Thoracic aorta (tissue), 2 donors: Measurements from ENCODE around the gene FKBP1B. TPM values are rescaled to one million over a fixed set of nuclear protein-coding genes. Genes with fewer than 3 reads are reported as not detected.

Experiments
- ATAC-seq: fragments of 150-250 bp; one replicate; pipeline ENCODE4 v1.8.0; 2017; ENCODE audit warnings: low read depth; ENCODE audit not compliant: insufficient number of reproducible peaks, low FRiP score
- DNase-seq: peaks from one replicate; pipeline ENCODE4 v3.0.0-alpha.2; 2020; ENCODE audit warnings: low spot score
- H3K27ac ChIP-seq, 2 donors: fragments of 200-600 bp; sonication (generic); 1 replicate in 1 of 2; 2 replicates in 1 of 2; pipeline ENCODE4 v1.5.1; 2016; ENCODE audit warnings: mild to moderate bottlenecking in 2 of 2, moderate library complexity in 2 of 2
- H3K27me3 ChIP-seq: fragments of 200-600 bp; sonication (generic); replicated peaks from 2 replicates; pipeline ENCODE4 v1.6.0; 2016; ENCODE audit warnings: mild to moderate bottlenecking; ENCODE audit not compliant: insufficient read depth
- H3K36me3 ChIP-seq: fragments of 200-600 bp; sonication (generic); one replicate; pipeline ENCODE4 v1.5.1; 2016
- H3K4me1 ChIP-seq, 2 donors: fragments of 200-600 bp; sonication (generic); 1 replicate in 1 of 2; 2 replicates in 1 of 2; pipeline versions ENCODE4 v1.5.1 to v1.6.0; 2016; ENCODE audit warnings: low read depth in 2 of 2, mild to moderate bottlenecking in 1 of 2; ENCODE audit not compliant: control insufficient read depth in 1 of 2
- H3K4me3 ChIP-seq: fragments of 200-600 bp; sonication (generic); 2 replicates; pipeline ENCODE4 v1.5.1; 2016; ENCODE audit warnings: mild to moderate bottlenecking
- H3K9me3 ChIP-seq: fragments of 200-600 bp; sonication (generic); 2 replicates; pipeline ENCODE4 v1.5.1; 2016
- total RNA-seq, 2 donors: library from RNA; depleted of rRNA; stranded (reverse); fragments of >200 nt; gene quantifications; one replicate each; pipeline versions ENCODE4 v1.1.0 to v1.2.3, GENCODE V29; 2016
- TF ChIP-seq, protein P1 (sequence below): fragments of 200-600 bp; sonication (generic); IDR thresholded peaks from one replicate; pipeline ENCODE4 v1.5.1; 2019; ENCODE audit warnings: antibody characterized with exemption

The FKBP1B gene
- total RNA-seq, 2 donors from 2014 or later, result 7.3 to 12.5 TPM

- DNase-seq (no peak), ATAC-seq (no peak)
- Histone ChIP-seq H3K4me3 (peak overlapping the region; percentile 93), H3K27ac (peak overlapping the region in 1 of 2 donors; percentile 77), H3K4me1 (peaks cover 12 to 25% of the 10 kb centered on the region in 2 donors), H3K27me3 (no peaks in the 10 kb centered on the region), H3K9me3 (no peaks in the 10 kb centered on the region), H3K36me3 (no peaks in the 10 kb centered on the region)
- TF ChIP-seq, protein P1, sequence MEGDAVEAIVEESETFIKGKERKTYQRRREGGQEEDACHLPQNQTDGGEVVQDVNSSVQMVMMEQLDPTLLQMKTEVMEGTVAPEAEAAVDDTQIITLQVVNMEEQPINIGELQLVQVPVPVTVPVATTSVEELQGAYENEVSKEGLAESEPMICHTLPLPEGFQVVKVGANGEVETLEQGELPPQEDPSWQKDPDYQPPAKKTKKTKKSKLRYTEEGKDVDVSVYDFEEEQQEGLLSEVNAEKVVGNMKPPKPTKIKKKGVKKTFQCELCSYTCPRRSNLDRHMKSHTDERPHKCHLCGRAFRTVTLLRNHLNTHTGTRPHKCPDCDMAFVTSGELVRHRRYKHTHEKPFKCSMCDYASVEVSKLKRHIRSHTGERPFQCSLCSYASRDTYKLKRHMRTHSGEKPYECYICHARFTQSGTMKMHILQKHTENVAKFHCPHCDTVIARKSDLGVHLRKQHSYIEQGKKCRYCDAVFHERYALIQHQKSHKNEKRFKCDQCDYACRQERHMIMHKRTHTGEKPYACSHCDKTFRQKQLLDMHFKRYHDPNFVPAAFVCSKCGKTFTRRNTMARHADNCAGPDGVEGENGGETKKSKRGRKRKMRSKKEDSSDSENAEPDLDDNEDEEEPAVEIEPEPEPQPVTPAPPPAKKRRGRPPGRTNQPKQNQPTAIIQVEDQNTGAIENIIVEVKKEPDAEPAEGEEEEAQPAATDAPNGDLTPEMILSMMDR, result no peak
Measured at GRCh38 chr2:24045511-24046508, 3.7 kb upstream of the FKBP1B start.

DNA sequence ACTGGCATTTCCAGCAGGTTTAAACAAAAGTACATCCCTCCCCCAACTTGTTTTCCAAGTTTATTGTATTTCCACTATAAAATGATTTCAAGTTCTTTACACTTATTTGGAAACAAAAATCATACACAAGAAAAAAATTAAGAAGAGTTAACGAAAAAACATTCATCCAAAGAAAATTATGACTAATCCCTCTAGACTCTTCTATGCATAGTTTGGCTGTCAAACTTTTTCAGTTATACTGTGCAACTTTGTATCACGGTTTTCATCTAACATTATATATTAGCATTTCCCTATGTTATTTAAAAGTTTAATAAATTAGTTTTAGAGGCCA lies 3.0 kb upstream of the FKBP1B start:
- ATAC-seq (no peak), DNase-seq (no peak)
- Histone ChIP-seq H3K9me3 (no peaks in the 10 kb centered on the region), H3K4me1 (peaks cover 12 to 25% of the 10 kb centered on the region in 2 donors), H3K4me3 (peak overlapping the region; percentile 93), H3K27ac (peak overlapping the region; percentile 77), H3K27me3 (no peaks in the 10 kb centered on the region), H3K36me3 (no peaks in the 10 kb centered on the region)
- TF ChIP-seq, protein P1, result no peak

GRCh38 chr2:24046930-24047702 lies 2.4 kb upstream of the FKBP1B start, which contains the start of gene WDCP:
Gene WDCP (minus strand): TSS chr2:24047391. CDS start chr2:24039494, 7,897 bp downstream.
- peak; percentile 99 for ATAC-seq
- TF ChIP-seq, protein P1, result no peak

DNA sequence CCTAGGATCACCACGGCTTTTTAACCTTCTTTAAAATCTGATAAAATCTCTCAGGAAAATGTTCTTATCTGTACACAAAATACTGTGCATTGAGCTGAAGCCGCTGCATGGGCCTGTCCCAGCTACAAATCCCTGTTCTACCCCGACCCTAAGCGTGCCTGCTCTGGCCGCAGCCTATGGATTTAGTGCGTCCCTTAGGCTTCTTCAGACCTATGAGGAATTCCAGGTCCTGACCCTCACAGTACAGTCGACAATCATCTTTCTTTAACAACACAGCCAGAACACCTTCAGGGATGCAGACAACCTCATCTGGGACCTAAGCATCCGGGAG lies 1.9 kb upstream of the FKBP1B start:
- peaks cover 12 to 25% of the 10 kb centered on the region in 2 donors for H3K4me1 ChIP-seq
- no peaks in the 10 kb centered on the region for H3K9me3 ChIP-seq
- TF ChIP-seq, protein P1, result no peak
- ATAC-seq (no peak), DNase-seq (no peak)
- H3K27me3 ChIP-seq, result no peaks in the 10 kb centered on the region
- H3K4me3 ChIP-seq, result peak overlapping the region; percentile 93
- H3K36me3 ChIP-seq, result no peaks in the 10 kb centered on the region
- no peak overlapping the region for H3K27ac ChIP-seq

More at GRCh38 chr2:24046930-24047702, 2.4 kb upstream of the FKBP1B start, which contains the start of gene WDCP:
- Histone ChIP-seq H3K27ac (peak within 1 kb of the TSS; percentile 77), H3K4me1 (peaks cover 12 to 25% of the 10 kb centered on the region in 2 donors), H3K4me3 (peak within 1 kb of the TSS; percentile 93), H3K36me3 (no peaks in the 10 kb centered on the region), H3K27me3 (no peaks in the 10 kb centered on the region), H3K9me3 (no peaks in the 10 kb centered on the region)
- peak; percentile 95 for DNase-seq
